ENCODE results near the gene SETBP1.

DNA sequence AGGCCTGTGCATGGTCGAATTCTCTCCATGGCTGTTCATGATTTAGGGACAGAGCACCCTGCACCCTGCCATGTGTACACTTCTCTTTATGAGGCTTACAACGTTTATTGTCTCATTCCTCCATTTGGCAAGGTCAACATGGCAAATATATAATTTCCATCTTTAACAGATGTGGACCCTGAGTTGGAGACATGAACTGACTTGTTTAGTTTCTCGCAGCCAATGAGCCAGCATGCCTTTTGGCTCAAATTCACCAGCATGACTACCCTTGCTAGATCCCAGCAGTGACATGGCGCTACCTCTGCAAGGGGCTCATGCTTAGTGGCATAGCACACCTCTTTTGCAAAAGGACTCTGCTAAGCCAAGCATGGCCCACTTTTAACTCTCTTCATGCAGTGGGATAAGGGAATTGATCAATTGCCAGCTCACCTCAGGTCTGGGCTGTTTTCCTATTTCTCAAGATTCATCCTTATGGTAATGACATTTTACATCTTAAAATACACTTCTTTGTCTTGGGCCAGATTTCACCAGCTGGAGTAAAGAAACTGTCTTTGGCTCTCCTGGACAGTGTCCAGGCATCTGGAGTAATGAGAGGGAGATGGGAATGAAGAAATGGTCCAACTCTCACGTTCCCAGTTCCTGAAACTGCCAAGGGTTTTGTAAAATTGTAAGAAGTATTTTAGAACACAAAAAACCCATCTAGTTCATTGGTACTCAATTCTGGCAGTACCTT, 159.5 kb downstream of the SETBP1 start:
- TF ChIP-seq, protein P1, sequence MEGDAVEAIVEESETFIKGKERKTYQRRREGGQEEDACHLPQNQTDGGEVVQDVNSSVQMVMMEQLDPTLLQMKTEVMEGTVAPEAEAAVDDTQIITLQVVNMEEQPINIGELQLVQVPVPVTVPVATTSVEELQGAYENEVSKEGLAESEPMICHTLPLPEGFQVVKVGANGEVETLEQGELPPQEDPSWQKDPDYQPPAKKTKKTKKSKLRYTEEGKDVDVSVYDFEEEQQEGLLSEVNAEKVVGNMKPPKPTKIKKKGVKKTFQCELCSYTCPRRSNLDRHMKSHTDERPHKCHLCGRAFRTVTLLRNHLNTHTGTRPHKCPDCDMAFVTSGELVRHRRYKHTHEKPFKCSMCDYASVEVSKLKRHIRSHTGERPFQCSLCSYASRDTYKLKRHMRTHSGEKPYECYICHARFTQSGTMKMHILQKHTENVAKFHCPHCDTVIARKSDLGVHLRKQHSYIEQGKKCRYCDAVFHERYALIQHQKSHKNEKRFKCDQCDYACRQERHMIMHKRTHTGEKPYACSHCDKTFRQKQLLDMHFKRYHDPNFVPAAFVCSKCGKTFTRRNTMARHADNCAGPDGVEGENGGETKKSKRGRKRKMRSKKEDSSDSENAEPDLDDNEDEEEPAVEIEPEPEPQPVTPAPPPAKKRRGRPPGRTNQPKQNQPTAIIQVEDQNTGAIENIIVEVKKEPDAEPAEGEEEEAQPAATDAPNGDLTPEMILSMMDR (tag by site-specific recombination; IDR thresholded peaks at IDR 0.05): no peak
- TF ChIP-seq KLF7 (tag by site-specific recombination; IDR thresholded peaks at IDR 0.05; ENCODE audit: borderline replicate concordance): no peak
- TF ChIP-seq, protein P2, sequence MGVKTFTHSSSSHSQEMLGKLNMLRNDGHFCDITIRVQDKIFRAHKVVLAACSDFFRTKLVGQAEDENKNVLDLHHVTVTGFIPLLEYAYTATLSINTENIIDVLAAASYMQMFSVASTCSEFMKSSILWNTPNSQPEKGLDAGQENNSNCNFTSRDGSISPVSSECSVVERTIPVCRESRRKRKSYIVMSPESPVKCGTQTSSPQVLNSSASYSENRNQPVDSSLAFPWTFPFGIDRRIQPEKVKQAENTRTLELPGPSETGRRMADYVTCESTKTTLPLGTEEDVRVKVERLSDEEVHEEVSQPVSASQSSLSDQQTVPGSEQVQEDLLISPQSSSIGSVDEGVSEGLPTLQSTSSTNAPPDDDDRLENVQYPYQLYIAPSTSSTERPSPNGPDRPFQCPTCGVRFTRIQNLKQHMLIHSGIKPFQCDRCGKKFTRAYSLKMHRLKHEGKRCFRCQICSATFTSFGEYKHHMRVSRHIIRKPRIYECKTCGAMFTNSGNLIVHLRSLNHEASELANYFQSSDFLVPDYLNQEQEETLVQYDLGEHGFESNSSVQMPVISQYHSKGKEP (tag by site-specific recombination; IDR thresholded peaks at IDR 0.05): no peak
- no peak for TF ChIP-seq ZNF155 (tag by site-specific recombination; IDR thresholded peaks at IDR 0.05)
- TF ChIP-seq, protein P3, sequence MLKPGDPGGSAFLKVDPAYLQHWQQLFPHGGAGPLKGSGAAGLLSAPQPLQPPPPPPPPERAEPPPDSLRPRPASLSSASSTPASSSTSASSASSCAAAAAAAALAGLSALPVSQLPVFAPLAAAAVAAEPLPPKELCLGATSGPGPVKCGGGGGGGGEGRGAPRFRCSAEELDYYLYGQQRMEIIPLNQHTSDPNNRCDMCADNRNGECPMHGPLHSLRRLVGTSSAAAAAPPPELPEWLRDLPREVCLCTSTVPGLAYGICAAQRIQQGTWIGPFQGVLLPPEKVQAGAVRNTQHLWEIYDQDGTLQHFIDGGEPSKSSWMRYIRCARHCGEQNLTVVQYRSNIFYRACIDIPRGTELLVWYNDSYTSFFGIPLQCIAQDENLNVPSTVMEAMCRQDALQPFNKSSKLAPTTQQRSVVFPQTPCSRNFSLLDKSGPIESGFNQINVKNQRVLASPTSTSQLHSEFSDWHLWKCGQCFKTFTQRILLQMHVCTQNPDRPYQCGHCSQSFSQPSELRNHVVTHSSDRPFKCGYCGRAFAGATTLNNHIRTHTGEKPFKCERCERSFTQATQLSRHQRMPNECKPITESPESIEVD (tag by site-specific recombination; IDR thresholded peaks at IDR 0.05): no peak
- TF ChIP-seq ZNF169 (tag by site-specific recombination; IDR thresholded peaks at IDR 0.05): no peak
- TF ChIP-seq ZIC2 (tag by site-specific recombination; IDR thresholded peaks at IDR 0.05): no peak
